GM19240 (cell line): Measurements from ENCODE around the gene SDC1.

Source experiments
- DNase-seq: peaks from one replicate; pipeline ENCODE4 v3.0.0; 2011; ENCODE audit warnings: low spot score; ENCODE audit not compliant: insufficient read length

Gene SDC1

DNA sequence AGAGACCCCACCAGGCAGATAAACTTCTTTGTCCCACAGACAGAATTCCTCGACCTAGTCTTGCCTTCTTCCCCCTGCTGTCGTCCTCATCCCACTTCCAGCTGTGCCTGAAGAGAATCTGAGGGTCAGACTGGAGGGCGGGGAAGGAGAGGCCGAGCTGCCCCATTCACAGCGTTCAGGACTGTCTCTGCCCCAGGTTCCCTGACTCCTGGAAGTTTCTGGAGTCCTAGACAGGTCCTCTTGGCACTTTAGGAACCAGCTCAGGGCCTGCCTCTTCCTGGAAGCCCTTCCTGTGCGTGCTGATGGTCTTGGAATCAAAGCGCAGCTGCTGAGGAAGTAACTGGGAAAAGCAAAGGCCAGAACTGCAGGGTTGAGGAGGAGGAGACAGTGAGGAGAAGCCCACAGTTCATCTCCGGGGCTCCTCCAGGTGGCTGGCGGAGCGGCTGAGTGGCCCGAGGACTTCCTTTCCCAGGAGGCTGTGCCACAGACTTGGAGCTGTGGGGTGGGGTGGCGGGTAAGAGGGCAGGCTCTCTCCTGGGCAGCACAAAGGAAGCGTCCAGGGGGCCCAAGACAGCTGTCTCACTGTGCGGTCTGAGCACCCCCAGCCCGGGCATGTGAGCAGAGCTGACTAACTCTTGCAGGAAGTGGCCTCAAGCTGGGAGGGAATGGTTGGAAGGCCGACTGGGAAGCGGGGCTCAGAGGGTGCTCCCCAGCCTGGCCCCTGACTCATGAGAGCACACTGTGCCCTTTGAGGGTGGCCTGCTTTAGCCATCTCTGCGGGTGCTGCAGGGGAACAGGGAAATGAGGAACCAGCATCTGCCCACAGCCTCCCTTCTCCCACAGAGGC is 39.5 kb downstream of the SDC1 start:
- no peak for DNase-seq

DNA sequence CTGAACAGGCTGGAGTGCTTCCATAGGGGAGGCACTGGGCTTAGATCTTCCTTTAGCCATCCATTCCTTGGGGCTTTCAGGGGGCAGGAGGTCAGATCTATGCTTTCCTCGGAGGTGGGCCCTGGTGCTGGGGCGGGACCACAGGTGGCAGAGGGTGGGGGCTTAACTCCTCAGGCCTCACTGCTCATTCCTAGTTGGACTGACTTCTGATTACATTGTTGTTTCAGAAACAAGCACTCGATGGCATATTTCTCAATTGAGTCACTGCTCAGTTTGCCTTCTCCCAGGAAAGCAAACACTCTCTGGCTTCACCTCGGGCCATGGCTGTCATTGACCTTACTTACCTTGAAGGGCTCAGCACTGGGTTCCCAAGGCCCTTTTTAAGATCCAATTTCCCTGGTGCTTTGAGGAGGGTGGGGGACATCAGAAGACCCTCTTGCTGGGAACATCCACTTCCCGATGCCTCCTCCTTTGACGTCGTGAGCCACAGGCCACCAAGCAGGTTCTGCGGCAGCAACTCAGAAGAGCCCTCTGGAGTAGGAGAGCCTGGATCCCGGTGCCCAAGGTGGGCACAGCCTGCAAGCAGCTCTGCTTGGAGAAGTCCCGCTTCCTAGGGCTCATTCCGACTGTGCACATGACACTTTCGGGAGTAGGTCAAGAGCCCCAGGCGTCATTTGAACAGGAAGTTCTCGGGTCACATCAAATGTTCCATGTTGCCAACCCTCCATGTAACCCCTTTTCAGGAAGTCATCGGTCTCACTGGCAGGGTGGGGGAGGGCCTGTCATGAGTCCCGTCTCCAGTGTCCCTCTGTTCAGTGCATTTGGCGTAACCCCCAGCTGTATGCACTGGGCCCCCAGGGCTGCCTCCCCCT is 40.6 kb downstream of the SDC1 start:
- DNase-seq = no peak

DNA sequence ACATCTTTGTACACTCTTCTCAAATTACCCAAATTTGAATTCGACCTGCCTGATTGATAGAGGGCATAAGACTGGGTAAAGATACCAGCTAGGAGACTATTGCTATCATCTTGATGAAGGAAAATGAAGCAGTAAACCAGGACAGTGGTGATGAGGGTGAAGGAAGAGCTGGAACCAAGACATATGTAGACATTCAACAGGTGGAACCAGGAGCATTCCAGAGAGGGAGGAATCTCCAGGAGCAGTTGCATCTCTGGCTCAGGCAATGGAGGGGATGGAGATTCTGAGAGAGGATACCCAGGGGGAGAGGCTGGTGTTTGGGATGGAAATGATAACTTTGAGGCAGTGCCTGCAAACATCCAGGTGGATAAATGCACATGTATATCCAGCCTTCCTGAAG is 41.6 kb downstream of the SDC1 start:
- DNase-seq = no peak

DNA sequence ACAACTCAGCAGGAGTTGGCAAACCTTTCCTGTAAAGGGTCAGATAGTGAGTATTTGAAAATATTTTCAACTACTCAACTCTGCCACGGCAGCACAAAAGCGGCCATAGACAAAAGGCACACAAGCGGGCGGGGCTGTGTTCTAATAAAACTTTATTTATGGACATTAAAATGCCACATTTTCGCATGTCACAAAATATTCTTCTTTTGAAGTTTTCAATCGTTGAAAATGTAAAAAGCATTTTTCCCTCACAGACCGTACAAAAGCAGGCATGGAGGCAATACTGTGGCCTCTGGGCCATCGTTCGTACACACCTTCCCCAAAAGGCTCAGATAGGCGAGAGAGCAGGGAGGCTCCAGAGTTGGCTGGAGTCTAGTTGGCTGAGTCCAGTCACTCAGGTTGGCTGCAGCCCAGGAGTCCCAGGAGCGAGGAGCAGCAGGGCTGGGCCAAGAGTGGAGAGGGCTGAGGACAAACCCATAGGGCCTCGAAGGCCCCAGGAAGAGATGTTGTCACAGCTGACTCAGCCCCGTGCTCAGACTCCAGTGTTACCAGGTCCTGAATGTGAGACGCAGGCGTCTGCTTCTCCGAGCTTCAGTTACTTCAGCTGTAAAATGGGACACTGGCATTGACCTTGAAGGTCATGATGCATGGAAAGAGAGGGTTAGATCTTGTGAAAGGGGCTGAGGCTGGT is 42.5 kb downstream of the SDC1 start:
- DNase-seq = no peak

DNA sequence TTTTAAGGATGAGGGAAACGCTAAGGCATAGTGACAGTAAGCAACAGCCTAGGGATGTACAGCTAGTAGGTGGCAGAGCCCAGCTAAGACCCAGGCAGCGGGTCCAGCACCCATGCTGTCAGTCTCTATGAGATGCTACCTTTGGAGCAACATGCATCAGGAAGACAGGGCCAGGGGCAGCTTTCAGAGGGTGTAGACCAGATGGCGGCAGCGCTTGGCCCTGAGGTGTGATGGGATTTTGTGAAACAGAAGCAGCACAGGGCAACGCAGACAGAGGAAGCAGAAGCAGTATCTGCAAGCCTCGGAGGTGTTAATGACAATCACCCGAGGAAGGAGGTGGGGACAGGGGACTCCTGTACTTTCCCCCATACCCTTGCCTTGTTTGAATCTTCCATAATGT is 43.2 kb downstream of the SDC1 start:
- no peak for DNase-seq

DNA sequence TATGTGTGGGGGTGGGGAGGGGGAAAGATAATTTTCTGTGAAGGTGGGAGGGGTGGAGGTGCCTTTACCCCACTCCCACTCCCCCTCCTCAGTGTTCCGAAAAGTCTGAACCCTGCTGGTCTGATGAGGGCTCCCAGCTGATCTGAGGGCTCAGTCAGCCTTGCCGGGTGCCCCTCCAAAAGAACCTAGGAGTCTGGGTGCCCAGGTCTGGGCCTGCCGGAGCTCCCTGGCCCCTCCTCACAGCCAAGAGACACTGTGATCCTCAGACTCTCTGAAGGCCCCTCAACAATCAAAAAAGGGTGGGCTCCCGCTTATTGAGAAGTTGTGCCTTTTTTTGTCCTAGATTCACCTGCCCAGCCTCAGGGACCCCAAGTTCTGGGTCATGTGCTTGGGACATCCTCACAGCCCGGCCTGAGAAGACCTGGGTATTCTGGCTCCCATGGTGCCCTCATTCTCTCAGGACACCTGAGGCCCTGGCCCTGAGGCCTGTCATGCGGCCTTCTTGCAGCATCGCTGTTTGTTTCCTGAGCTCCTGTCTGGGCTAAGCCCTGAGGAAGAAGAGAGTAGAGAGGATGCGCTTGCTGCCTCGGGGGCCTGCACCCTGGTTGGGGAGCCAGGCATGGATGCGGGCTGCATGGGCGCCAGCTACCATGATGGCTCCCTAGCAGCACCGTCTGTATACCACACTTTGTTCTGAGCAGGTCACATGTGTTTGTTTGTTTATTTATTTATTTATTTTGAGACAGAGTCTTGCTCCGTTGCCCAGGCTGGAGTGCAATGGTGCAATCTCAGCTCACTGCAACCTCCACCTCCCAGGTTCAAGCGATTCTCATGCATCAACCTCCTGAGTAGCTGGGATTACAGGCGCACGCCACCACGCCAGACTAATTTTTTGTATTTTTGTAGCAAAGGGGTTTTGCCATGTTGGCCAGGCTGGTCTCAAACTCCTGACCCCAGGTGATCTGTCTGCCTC is 44.0 kb downstream of the SDC1 start:
- DNase-seq = no peak

DNA sequence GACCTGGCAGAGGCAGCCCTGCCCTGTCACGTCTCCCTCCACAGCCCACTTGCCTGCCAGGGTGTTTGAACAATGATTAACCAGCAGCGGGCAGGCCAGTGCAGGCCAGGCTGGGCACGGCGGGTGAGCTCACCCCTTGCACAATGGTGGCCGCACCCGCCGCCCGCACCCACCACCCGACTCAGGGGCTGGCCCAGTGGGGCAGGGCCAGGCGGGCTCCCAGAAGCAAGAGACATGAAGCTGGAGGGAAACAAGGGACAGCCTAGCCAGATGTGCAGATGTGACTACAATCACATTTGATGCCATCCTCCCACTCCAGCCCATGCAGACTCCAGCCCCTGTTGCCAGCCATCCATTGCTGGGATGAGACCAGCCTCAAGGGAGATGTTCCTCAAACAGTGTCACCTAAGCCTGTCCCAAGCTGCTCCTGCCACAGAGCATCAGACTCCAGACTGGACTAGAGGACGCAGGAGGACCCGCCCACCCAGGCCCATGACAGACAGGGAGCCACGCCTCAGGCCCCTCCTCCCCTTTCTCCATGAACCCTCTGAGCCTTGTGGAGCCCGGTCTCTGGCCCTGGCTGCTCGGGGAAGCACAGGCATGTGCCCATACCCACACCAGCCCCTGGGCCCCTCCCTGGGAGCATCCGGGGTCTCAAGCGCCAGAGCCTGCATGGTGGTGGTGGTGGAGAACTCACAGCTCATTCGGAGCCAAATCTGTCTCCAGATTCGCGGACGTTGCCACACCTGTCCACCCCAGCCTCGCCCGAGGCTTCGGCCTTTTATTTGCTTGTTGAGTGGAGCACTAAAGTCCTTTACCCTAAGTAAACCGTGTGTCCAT is 45.0 kb downstream of the SDC1 start:
- no peak for DNase-seq

DNA sequence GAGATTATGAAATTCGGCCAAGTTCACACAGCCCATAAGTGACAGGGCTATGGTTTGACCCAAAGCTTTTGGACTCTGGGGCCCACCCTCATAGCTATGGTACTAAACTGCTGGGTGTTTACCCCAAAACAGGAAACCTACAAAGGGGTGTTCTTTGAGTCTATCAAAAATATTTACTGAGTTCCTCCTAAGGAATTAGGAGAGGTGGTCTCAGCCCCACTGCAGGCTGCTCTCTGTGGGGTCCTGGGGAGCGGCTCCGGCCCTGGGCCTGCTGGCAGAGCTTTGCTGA is 45.5 kb downstream of the SDC1 start:
- no peak for DNase-seq

DNA sequence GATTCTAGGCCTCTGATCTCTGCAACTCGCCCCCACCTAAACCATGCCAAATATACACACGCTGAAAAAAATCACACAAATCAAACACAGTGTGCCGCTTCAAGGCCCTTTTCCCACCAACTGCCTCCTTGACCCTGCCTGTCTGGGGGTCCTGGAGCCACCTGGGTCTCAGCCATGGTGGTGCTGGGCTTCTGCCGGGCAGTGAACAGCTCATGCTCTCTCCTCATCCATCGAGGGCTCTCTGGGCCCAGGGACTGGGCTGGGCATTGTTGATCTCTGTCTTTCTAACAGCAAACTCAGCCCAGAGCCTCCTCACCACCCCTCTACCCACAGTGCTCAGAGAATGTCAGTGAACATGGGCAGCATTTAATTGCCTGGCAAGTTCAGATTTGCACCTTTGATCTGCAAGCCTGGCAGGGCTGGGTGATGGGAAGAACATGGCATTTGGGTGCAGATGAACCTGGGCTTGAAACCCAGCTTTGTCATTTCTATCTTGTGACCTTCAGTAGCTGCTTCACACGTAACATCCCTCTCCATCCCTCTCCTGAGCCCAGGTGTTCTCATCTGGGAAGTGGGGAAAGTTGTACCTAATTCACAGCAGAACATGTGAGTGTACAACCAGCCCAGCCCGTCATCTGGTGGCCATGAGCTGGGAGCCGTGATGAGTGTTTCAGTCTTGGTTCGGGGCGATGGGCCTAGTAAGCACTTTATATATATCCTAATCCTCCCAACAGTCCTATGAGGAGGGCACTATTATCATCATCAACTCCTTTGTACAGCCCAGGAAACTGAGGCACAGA is 46.1 kb downstream of the SDC1 start:
- DNase-seq = no peak

DNA sequence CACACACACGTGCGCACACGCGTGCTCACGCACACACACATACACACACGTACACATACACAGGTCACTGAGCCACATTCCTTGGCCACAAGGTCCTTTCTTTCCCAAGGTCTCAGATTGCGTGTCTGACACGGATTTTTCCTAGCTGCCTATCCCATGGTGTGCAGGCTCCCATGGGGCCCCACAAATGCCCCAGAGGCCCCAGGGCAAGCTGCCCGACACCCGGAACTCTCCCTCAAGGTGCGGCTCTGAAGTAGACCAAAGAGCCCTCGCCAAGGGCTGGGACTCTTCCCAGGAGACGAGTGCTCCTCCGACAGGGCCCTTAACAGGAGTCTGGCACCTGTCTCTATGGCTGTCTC is 46.7 kb downstream of the SDC1 start:
- no peak for DNase-seq

DNA sequence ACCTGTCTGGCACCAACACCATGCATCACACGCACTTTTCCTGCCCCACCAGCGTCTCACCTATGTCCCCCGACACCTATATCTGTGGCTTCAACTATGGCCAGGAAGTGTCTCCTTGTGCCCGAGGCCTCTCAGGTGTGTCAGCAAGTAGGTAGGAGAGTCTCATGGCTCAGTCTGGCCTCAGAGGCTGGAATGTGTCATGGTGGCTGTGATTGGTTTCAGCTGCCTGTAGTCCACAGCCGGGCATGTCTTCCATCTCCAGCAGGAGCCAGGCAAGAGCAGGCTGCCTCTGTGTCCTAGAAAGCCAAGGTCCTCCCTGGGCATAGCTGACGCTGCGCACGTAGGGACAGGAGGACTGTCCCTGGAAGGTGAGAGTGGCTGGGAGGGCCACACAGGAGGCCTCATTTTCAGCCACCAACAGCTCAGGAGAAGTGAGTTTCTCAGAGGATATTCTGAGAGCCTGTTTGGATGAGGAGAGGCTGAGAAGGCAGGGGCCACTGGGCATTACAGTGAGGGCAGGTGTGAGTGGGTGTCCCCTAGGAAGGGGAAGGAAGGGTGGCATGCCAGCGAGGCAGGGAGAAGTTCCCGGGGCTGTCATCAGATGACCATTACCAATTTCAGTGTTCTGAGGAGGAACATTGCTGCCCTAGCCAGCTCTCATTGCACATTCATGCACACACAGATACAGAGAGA is 47.2 kb downstream of the SDC1 start:
- no peak for DNase-seq

DNA sequence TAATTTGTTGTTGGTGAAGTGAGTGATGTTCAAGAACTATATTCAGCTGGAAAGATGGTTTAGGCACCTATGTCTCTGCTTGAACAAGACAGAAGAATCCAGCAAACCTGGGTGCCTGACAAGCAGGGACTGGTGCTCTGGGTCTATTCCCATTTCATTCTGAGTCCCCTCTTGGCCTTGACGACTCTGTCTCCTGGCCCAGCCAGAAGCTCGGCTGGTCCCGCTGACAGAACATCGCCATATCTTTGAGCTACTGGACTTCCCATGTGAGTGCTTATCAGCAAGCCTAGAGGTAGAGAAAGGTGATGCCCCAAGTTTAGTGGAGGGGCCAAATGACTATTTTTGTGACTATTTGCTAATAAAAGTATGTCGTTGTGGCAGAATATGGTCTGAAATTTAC is 48.2 kb downstream of the SDC1 start:
- DNase-seq = no peak

DNA sequence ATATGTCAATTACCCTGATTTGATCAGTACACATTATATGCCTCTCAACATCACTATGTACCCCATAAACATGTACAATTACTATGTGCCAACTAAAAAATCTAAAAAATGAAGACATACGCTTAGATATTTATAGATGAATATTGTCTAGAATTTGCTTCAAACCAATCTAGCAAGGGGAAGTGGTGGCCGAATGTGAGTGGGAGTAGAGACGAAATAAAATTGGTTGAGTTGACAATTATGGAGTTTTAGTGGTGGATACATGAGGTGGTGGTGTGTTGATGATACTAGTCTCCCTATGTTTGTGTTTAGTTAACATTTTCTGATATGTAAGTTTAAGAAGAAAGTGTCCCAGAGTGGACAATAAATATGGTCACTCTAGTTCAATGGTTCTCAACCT is 49.0 kb downstream of the SDC1 start:
- DNase-seq = no peak

DNA sequence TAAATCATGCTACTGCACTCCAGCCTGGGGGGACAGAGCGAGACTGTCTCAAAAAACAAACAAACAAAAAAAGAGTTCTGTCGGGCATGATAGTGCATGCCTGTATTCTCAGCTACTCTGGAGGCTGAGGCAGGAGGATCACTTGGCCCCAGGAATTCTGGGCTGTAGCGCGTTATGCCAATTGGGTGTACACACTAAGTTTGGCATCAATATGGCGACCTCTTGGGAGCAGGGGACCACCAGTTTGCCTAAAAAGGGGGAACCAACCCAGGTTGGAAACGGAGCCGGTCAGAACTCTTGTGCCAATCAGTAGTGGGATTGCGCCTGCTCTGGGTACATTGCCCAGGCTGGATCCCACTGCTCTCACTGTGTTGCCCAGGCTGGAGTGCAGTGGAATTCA is 49.7 kb downstream of the SDC1 start:
- DNase-seq = no peak

DNA sequence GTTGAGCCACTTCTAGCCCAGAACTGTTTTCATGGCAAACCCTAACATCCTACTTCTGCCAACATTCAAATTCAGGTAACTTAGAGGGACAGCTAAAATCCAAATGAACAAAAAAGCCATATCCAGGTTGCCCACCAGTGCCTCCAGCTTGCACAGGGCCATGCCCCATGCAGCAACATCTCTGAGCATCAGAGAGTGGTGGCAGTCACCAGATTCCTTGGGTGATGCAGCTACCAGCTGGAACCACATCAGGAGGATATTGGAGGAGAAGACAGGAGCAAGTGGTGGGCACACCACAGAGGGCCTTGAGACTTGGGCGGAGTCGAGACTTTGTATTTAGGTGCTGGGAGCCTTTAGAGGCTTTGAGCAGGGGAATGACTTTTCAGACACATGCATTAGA is 50.5 kb downstream of the SDC1 start:
- DNase-seq = no peak

DNA sequence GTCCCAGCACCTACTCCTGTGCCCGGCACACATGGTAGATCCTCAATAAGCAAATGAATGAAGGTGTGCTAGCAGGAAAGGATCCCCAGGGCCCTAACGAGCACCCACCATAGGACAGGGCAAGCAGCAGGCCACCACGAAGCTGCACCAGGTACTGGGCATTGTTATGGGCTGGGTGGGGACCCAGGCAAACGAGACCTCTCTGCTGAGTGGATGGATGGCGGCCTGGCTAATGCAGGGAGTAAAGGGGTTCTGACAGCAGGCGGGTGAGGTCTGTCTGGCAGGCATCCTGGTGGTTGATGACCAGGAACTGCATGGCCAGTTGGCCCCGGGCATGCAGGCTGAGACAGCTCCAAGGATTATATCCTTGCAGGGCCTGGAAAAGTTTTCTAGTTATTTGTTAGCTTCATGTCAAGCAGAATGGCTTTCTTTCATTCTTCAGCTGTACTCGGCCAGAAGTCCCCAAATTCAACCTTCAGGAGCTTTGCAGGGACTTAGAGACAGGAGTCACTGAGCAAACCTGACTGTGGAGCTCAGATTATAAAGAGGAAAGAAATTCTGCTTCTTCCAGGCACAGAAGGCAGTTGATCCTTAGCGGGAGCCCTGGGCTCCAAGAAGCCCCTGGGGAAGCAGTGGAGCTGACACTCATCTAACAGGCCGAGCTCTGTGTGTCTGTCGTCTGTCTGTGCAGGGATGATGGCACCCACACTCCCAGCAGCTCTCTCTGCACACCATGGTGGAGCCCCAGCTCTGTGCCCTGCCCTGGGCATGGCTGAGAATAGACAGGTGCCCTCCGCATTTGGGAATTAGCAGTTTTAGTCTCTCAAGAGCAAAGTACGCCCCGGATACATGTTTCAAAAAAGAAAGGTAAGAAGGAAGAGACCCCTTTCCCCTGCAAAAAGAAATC is 51.2 kb downstream of the SDC1 start:
- no peak for DNase-seq

DNA sequence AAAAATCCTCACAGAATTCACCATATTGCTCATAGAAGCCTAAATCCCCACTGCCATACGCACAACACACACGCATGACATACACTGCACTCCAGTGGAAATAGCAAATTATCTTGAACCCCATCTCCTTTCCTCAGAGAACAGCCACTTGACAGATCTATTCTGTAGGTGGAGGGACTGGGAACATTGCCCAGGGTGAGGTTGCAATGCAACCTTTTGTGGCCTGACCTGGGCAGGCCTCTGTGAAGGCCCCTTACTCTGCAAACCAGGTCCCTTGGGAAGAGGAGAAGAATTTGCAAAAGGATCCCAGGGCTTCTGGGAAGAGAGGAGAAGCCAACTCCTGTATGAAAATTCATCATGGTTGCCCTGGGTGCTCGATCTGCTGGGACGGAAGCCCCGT is 51.9 kb downstream of the SDC1 start:
- no peak for DNase-seq
